Naive B cell (primary cell): ENCODE data around the gene LPCAT1. TPM values are rescaled to one million over a fixed set of nuclear protein-coding genes. Genes with fewer than 3 reads are reported as not detected.
"Not testable (repeated sequence)": the region's sequence is repeated elsewhere in the genome, so short reads cannot be mapped to it uniquely, and the experiment has no call there.

Experiments used
- ATAC-seq, 2 donors: fragments of 150-1000 bp; cut with Tn5 transposase; 2 replicates each; pipeline ENCODE4 v1.10.0; 2021; ENCODE audit warnings: low read depth in 2 of 2, mild to moderate bottlenecking in 2 of 2, moderate library complexity in 2 of 2
- DNase-seq: peaks from one replicate; pipeline ENCODE4 v3.0.0; 2022
- H3K27ac Mint-ChIP-seq, 6 donors: one replicate each; pipeline ENCODE4 v1.8.0; 2020 to 2022; ENCODE audit warnings: mild to moderate bottlenecking in 6 of 6, mixed read lengths in 6 of 6, moderate library complexity in 5 of 6, inconsistent platforms in 2 of 6
- H3K27me3 Mint-ChIP-seq, 3 donors: one replicate each; pipeline ENCODE4 v1.8.0; 2021 to 2022; ENCODE audit warnings: mixed read lengths in 3 of 3, mild to moderate bottlenecking in 1 of 3
- H3K36me3 Mint-ChIP-seq, 2 donors: one replicate each; pipeline ENCODE4 v1.8.0; 2020 to 2022; ENCODE audit warnings: mixed read lengths in 2 of 2, inconsistent platforms in 1 of 2, mild to moderate bottlenecking in 1 of 2
- H3K4me1 Mint-ChIP-seq, 3 donors: one replicate each; pipeline ENCODE4 v1.8.0; 2020 to 2022; ENCODE audit warnings: mixed read lengths in 3 of 3, inconsistent platforms in 1 of 3, mild to moderate bottlenecking in 1 of 3, moderate library complexity in 1 of 3
- H3K4me3 Mint-ChIP-seq, 8 donors: one replicate each; pipeline ENCODE4 v1.8.0; 2020 to 2022; ENCODE audit warnings: mild to moderate bottlenecking in 8 of 8, mixed read lengths in 8 of 8, moderate library complexity in 8 of 8, inconsistent platforms in 2 of 8
- H3K9me3 Mint-ChIP-seq, 7 donors: one replicate each; pipeline ENCODE4 v1.8.0; 2020 to 2022; ENCODE audit warnings: mixed read lengths in 7 of 7, mild to moderate bottlenecking in 5 of 7, inconsistent platforms in 2 of 7, moderate library complexity in 1 of 7
- polyA plus RNA-seq, 6 donors: library from polyadenylated mRNA; unstranded; fragments of 300-500 nt; fragmentation: Illumina TruSeq; gene quantifications; one replicate each; pipeline ENCODE4 v1.2.3, GENCODE V29; 2021; ENCODE audit warnings: low read depth in 6 of 6

LPCAT1 gene
- polyA plus RNA-seq, 6 donors from 2014 or later = 19.5 to 63.3 (median 52.7) TPM

- Mint-ChIP-seq H3K27me3 (no peaks in the 10 kb centered on the region), H3K4me1 (peaks cover 24 to 58% (median 41%) of the 10 kb centered on the region in 3 donors), H3K27ac (peak overlapping the region in 1 of 6 donors; percentile 58), H3K4me3 (peak overlapping the region in 1 of 8 donors; percentile 9), H3K36me3 (no peaks in the 10 kb centered on the region), H3K9me3 (no peaks in the 10 kb centered on the region)
- no peak for ATAC-seq
- no peak for DNase-seq
These were observed 4.0 kb downstream of the LPCAT1 start for GRCh38 chr5:1519631-1520210.

DNA sequence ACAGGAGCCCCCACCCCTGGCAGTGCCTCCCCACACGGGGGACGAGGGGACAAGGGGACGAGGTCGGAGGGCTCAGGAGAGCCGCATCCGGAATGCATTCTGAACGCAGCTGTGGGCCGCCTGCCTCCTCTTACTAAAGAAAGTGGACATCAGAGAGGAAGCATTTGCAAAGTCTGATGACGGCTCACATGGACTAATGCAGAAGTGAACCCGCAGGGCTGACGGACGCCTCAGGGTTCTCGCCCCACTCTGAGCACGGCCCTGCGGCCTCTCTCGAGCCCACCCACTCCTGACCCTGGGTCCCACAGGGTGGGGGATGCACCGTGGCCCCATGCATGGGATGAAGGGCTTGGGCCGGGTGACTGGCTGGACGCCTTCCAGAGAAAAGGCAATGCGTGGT is 5.9 kb downstream of the LPCAT1 start:
- H3K9me3 Mint-ChIP-seq = no peaks in the 10 kb centered on the region
- H3K36me3 Mint-ChIP-seq = no peaks in the 10 kb centered on the region
- no peaks in the 10 kb centered on the region for H3K27me3 Mint-ChIP-seq
- no peak overlapping the region for H3K4me3 Mint-ChIP-seq
- peaks cover 27 to 55% (median 38%) of the 10 kb centered on the region in 3 donors for H3K4me1 Mint-ChIP-seq
- ATAC-seq (no peak), DNase-seq (no peak)
- peak overlapping the region in 1 of 6 donors; percentile 30 for H3K27ac Mint-ChIP-seq

GRCh38 chr5:1516615-1517601 is 6.9 kb downstream of the LPCAT1 start:
- Mint-ChIP-seq H3K27ac (peak overlapping the region in 4 of 6 donors; percentile 27 to 78 (median 56)), H3K27me3 (no peaks in the 10 kb centered on the region), H3K9me3 (no peaks in the 10 kb centered on the region), H3K4me3 (peak overlapping the region in 1 of 8 donors; percentile 66), H3K4me1 (peaks cover 17 to 50% (median 35%) of the 10 kb centered on the region in 3 donors), H3K36me3 (no peaks in the 10 kb centered on the region)
- DNase-seq = no peak
- ATAC-seq = no peak

DNA sequence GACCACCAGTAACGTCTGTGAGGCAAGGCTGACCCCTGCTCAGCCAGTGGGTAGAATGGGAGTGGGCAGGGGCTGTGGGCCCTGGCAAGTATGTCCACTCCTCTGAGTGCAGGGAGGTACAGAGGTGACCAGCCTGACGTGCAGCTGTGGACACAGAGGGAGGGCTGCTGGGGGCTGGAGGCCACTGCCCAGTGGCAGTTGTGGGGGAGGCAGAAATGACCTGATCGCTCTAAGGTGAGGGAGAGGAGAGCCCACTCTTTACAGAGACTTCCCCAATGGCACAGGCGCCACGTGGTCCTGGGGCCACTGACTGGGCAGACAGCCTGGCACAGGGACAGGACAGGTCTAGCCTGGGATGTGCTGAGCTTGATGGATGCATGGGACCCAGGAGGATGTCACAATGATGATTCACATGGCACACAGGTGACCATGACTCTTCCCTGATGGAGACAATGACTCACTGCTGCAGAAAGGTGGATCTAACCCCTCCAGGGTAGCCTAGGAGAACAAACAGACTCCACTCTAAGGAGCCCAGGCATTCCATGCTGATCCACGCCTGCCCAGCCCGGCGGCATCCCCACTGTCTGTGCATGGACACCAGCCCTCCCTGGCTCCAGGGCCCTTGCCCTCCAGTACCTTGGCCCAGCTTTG is 7.7 kb downstream of the LPCAT1 start:
- no peak for ATAC-seq
- Mint-ChIP-seq H3K4me3 (peak overlapping the region in 1 of 8 donors; percentile 18), H3K36me3 (no peaks in the 10 kb centered on the region), H3K27me3 (no peaks in the 10 kb centered on the region), H3K27ac (peak overlapping the region in 3 of 6 donors; percentile 57 to 81 (median 78)), H3K9me3 (no peaks in the 10 kb centered on the region), H3K4me1 (peaks cover 18 to 43% (median 34%) of the 10 kb centered on the region in 3 donors)
- DNase-seq = no peak

DNA sequence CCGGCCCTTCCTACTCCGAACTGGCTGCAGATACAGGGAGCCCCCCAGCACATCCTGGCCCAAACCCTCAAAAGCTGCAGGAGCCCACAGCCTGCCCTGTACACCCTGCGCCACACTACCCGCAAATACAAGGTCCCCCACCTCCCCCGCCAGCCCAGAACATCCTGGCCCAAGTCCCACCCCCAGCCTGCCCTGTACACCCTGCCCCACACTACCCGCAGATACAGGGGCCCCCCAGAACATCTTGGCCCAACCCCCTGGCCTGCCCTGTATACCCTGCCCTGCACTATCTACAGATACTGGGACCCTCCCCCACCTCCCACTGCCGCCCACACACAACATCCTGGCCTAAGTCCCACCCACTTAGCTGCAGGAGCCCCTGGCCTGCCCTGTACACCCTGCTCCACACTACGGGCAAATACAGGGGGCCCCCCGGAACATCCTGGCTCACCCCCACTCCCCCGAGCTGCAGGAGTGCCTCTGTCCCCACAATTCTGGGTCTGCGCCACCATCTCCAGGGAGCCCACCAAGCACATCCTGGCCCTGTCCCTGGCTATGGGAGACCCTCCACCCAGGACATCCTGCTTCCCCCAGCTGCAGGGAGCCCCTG is 8.3 kb downstream of the LPCAT1 start:
- Mint-ChIP-seq H3K4me1 (peaks cover 19 to 39% (median 35%) of the 10 kb centered on the region in 3 donors), H3K27me3 (no peaks in the 10 kb centered on the region), H3K36me3 (no peaks in the 10 kb centered on the region), H3K4me3 (peak overlapping the region in 1 of 8 donors; percentile 20), H3K27ac (peak overlapping the region in 2 of 6 donors; percentile 78 to 81), H3K9me3 (no peaks in the 10 kb centered on the region)
- DNase-seq = no peak
- no peak for ATAC-seq

GRCh38 chr5:1514819-1515310 is 8.9 kb downstream of the LPCAT1 start:
- ATAC-seq, H3K36me3 Mint-ChIP-seq, DNase-seq, H3K4me3 Mint-ChIP-seq, H3K27me3 Mint-ChIP-seq, H3K9me3 Mint-ChIP-seq: not testable (repeated sequence)
- Mint-ChIP-seq H3K4me1 (peaks cover 23 to 40% (median 37%) of the 10 kb centered on the region in 3 donors), H3K27ac (peak overlapping the region in 1 of 6 donors; percentile 42)

GRCh38 chr5:1514027-1514818 is 9.5 kb downstream of the LPCAT1 start:
- Mint-ChIP-seq H3K4me3 (no peak overlapping the region), H3K36me3 (peaks cover 0 to 5% of the 10 kb centered on the region in 2 donors), H3K9me3 (no peaks in the 10 kb centered on the region), H3K27me3 (no peaks in the 10 kb centered on the region), H3K27ac (peak overlapping the region in 2 of 6 donors; percentile 60 to 90), H3K4me1 (peaks cover 27 to 40% (median 38%) of the 10 kb centered on the region in 3 donors)
- DNase-seq (no peak), ATAC-seq (no peak)

DNA sequence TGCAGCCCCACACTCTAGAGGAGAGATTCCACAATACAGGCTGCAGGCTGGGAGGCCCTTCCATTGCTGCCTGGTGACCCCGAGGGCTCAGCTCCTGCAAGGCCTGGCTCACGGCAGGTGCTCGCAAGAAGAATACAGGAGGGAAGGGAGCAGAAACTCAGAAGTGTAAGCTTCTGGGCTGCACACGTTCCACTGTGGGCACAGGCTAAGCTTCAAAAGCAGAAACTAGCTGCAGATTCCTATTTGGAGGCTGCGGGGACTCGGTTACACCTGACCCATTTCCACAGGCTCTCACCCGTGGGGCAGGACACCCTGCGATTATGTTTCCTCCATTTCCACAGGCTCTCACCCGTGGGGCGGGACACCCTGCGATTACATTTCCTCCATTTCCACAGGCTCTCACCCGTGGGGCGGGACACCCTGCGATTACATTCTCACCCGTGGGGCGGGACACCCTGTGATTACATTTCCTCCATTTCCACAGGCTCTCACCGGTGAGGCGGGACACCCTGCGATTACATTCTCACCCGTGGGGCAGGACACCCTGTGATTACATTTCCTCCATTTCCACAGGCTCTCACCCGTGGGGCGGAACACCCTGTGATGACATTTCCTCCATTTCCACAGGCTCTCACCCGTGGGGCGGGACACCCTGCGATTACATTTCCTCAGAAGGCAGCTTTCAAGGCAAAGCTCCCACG is 10.3 kb downstream of the LPCAT1 start:
- Mint-ChIP-seq H3K27me3 (no peaks in the 10 kb centered on the region), H3K27ac (peak overlapping the region in 2 of 6 donors; percentile 60 to 91), H3K36me3 (peaks cover 0 to 5% of the 10 kb centered on the region in 2 donors), H3K9me3 (no peaks in the 10 kb centered on the region), H3K4me3 (no peak overlapping the region), H3K4me1 (peaks cover 27 to 40% (median 38%) of the 10 kb centered on the region in 3 donors)
- no peak for ATAC-seq
- DNase-seq = no peak

DNA sequence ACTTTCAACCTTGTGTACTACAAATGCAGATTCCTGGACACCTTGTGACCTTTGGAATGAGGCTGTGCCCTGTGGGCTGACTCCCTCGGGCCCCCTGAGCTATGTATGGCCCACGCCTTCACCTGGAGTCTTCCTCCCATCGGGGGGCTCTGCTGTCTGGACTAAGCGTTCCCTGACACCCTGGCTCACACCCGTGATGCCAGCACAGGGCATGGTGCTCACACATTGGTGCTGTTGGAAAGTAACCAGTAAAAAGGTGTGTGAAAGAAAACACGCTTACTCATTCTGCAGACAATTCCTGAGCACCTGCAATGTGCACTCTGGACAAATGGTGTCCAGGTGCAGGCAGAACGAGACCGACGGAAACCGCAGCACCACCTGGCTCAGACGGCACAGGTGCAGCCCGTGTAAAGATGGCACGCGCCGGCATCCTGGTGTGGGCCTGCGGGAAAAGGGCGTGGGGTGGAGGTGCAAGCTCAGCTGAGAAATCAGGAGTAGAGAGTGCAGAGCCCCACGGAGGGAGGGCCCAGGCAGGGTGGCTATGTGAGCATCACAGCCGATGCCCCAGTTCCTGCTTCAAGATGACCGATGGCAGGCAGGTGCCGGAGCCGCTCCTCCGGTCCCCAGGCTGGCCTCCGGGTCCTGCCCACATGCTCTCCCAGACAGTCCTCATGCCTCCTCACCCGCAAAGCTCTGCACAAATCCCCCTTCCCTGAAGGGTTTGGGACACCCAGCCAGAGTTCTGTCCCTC is 11.0 kb downstream of the LPCAT1 start:
- no peak for DNase-seq
- no peak for ATAC-seq
- H3K27me3 Mint-ChIP-seq = no peaks in the 10 kb centered on the region
- peaks cover 0 to 5% of the 10 kb centered on the region in 2 donors for H3K36me3 Mint-ChIP-seq
- H3K9me3 Mint-ChIP-seq = no peaks in the 10 kb centered on the region
- H3K4me3 Mint-ChIP-seq = peak overlapping the region in 1 of 8 donors; percentile 9
- H3K27ac Mint-ChIP-seq = peak overlapping the region in 4 of 6 donors; percentile 26 to 91 (median 55)
- H3K4me1 Mint-ChIP-seq = peaks cover 27 to 46% (median 40%) of the 10 kb centered on the region in 3 donors

DNA sequence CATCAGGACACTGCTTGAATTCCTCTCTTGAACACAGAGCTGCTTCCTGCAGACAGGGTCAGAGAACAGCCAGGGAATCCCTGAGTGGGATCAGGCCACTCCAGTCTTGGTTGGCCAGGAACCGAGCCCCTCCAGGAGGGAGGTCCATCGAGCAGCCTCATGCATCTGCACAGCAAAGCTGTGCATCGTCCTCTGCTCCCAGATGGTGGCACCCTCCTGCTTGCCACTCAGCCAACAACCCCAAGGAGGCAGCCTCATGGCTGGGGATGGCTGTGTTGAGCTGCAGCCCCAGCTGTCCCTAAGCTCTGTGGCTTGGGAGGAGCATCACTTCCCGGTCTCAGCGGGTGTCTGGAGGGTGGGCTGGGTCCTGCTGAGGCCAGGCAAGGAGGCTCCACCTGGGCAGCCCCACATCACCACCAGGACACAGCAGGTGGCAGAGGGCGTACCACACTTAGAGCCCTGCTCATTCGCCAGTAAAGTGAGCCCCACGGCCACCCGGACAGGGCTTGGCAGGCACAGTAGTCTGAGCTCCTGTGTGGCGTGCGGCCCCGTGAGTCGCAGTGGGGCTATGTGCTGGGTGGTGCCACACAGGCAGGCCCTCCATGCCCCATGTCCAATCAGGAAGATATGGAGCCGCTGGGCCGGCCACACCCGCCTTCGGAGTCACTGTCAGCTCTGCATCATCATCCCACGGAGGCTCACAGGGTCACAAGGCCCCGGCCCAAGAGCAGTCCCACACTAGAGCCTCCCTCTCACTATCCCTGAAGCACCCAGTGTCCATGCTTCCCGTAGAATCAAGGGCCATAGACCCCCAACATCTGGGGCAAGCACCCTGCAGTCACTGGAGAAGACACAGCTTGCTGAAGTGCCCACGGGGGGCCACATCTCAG is 11.9 kb downstream of the LPCAT1 start:
- Mint-ChIP-seq H3K27ac (peak overlapping the region; percentile 28 to 82 (median 54)), H3K4me3 (no peak overlapping the region), H3K27me3 (no peaks in the 10 kb centered on the region), H3K36me3 (peaks cover 0 to 5% of the 10 kb centered on the region in 2 donors), H3K9me3 (no peaks in the 10 kb centered on the region), H3K4me1 (peaks cover 32 to 49% (median 40%) of the 10 kb centered on the region in 3 donors)
- DNase-seq (no peak), ATAC-seq (peak in 1 of 2 donors; percentile 21)
